Stomach (tissue), 4 donors: ENCODE measurements around the gene FGD3.

Experiments
- CTCF ChIP-seq, 7 experiments: fragments of 450-650 bp in 4 of 7; fragments of 200-600 bp in 3 of 7; sonication (generic) in 3 of 7; IDR thresholded peaks; one replicate each; pipeline ENCODE4 v1.5.1; 2016 to 2019; ENCODE audit warnings: antibody characterized with exemption in 7 of 7, control low read depth in 2 of 7, mild to moderate bottlenecking in 1 of 7
- EP300 ChIP-seq: sonication (generic); formaldehyde crosslinking; IDR thresholded peaks from one replicate; pipeline ENCODE4 v1.6.1; 2017; ENCODE audit warnings: antibody characterized with exemption
- POLR2A ChIP-seq, 4 donors: fragments of 450-650 bp; IDR thresholded peaks; one replicate each; pipeline ENCODE4 v1.6.1; 2016; ENCODE audit warnings: antibody characterized with exemption in 4 of 4, control low read depth in 2 of 4, mild to moderate bottlenecking in 1 of 4, moderate library complexity in 1 of 4
- POLR2AphosphoS5 ChIP-seq, 3 donors: sonication (generic); formaldehyde crosslinking; IDR thresholded peaks; one replicate each; pipeline ENCODE4 v1.6.1; 2016; ENCODE audit warnings: antibody characterized with exemption in 3 of 3

GRCh38 chr9:93024986-93025630 is 77.8 kb downstream of the FGD3 start:
- TF ChIP-seq CTCF (IDR thresholded peaks at IDR 0.05) (no peak), POLR2AphosphoS5 (IDR thresholded peaks at IDR 0.05) (no peak), EP300 (no peak), POLR2A (IDR thresholded peaks at IDR 0.05) (no peak)
